PC-9 (cell line): Measurements from ENCODE around the gene LINGO1. TPM values are rescaled to one million over a fixed set of nuclear protein-coding genes. Genes with fewer than 3 reads are reported as not detected.

ENCODE experiments used
- BruUV-seq: library from RNA; stranded (reverse); fragments of 400-500 nt; replicated peaks from 2 replicates; lab custom pipeline; 2021; lab: Mats Ljungman, UMichigan
- CTCF ChIA-PET: fragments of 300-600 bp; sonication (Branson Sonifier 250); formaldehyde crosslinking; loops from one replicate; lab custom pipeline; 2022; ENCODE audit warnings: antibody characterized with exemption; lab: Charles Lee
- POLR2A ChIA-PET: fragments of 300-600 bp; sonication (Branson Sonifier 250); formaldehyde crosslinking; loops from one replicate; lab custom pipeline; 2022; ENCODE audit warnings: antibody characterized with exemption; ENCODE audit not compliant: unreplicated experiment; lab: Charles Lee
- DNase-seq, 2 experiments: peaks; one replicate each; pipeline versions ENCODE4 v3.0.0 to v3.0.0-alpha.2; 2015 to 2022; ENCODE audit warnings: mixed read lengths in 1 of 2
- H2AFZ ChIP-seq: fragments of 200-600 bp; sonication (generic); 2 replicates; pipeline ENCODE4 v1.8.1; 2017; ENCODE audit warnings: antibody characterized with exemption
- H3F3A ChIP-seq: fragments of 200-600 bp; sonication (generic); 2 replicates; pipeline ENCODE4 v1.8.1; 2017; ENCODE audit warnings: antibody characterized with exemption, mild to moderate bottlenecking, low read depth; ENCODE audit not compliant: insufficient read depth
- H3K27ac ChIP-seq: fragments of 200-600 bp; sonication (generic); 2 replicates; pipeline ENCODE4 v1.6.1; 2016; ENCODE audit warnings: mixed run types
- H3K27me3 ChIP-seq: fragments of 200-600 bp; sonication (generic); 2 replicates; pipeline ENCODE4 v1.6.1; 2016; ENCODE audit warnings: low read depth, mixed run types; ENCODE audit not compliant: insufficient read depth
- H3K36me3 ChIP-seq: fragments of 200-600 bp; sonication (generic); 2 replicates; pipeline ENCODE4 v1.6.1; 2016; ENCODE audit warnings: low read depth, mixed run types
- H3K4me1 ChIP-seq: fragments of 200-600 bp; sonication (generic); replicated peaks from 2 replicates; pipeline ENCODE4 v1.6.1; 2016; ENCODE audit warnings: mixed run types; ENCODE audit not compliant: insufficient read depth
- H3K4me2 ChIP-seq: fragments of 200-600 bp; sonication (generic); 2 replicates; pipeline ENCODE4 v1.6.1; 2017; ENCODE audit warnings: mixed run types
- H3K4me3 ChIP-seq: fragments of 200-600 bp; sonication (generic); 2 replicates; pipeline ENCODE4 v1.6.1; 2016; ENCODE audit warnings: mixed run types
- H3K79me2 ChIP-seq: fragments of 200-600 bp; sonication (generic); 2 replicates; pipeline ENCODE4 v1.6.1; 2017; ENCODE audit warnings: low read depth, mixed run types
- H3K9me2 ChIP-seq: fragments of 200-600 bp; sonication (generic); 2 replicates; pipeline ENCODE4 v1.8.1; 2017; ENCODE audit warnings: mild to moderate bottlenecking; ENCODE audit not compliant: insufficient read depth
- H3K9me3 ChIP-seq: fragments of 200-600 bp; sonication (generic); 2 replicates; pipeline ENCODE4 v1.8.1; 2016; ENCODE audit warnings: low read depth; ENCODE audit not compliant: insufficient read depth
- H4K20me1 ChIP-seq: fragments of 200-600 bp; sonication (generic); 2 replicates; pipeline ENCODE4 v1.8.1; 2017; ENCODE audit not compliant: insufficient read depth
- CTCF ChIP-seq: fragments of 200-600 bp; sonication (generic); conservative IDR thresholded peaks from 2 replicates; pipeline ENCODE4 v1.6.1; 2017; ENCODE audit warnings: mixed run types, antibody characterized with exemption, mild to moderate bottlenecking, moderate library complexity
- EZH2 ChIP-seq: fragments of 200-600 bp; sonication (generic); IDR thresholded peaks from 2 replicates; pipeline ENCODE4 v1.8.0; 2017; ENCODE audit warnings: antibody characterized with exemption, low read depth
- intact Hi-C: fragments of 100-400 bp; cut with micrococcal nuclease; formaldehyde crosslinking; loops from one replicate; pipeline ENCODE4 v1.10.0; 2022; ENCODE audit not compliant: unreplicated experiment
- total RNA-seq: library from RNA; stranded (reverse); gene quantifications from 2 replicates; pipeline ENCODE4 v1.2.3, GENCODE V29; 2021

Gene LINGO1
- total RNA-seq, 1 experiment from 2014 or later: not detected

DNA sequence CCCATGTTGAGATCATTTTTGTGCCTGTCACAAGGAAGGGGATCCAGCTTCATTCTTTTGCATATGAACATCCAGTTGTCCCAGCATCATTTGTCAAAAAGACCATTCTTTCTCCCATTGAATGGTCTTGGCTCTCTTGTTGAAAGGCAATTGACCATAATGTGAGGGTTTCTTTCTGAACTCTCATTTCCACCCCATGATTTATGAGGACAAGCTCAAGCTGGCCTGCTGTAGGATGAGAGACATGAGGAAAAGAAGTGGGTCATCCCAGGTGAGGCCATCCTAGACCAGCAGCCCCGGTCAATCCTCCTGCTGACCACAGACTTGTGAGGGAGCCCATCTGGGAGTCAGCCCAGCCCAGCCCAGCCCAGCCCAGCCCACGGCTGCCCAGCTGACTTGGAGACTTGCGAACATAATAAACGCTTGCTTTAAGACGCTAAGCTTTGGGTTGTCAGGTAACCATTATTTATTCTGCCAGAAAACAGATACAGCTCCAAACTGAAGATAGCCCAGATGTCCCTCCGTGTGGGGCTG lies 69.0 kb downstream of the LINGO1 start:
- intact Hi-C loops: no loop called here
- H3K36me3 ChIP-seq: no peaks in the 10 kb centered on the region
- H2AFZ ChIP-seq: no peak overlapping the region
- no peaks in the 10 kb centered on the region for H3K9me3 ChIP-seq
- POLR2A ChIA-PET: no interaction called here
- no peak for DNase-seq
- H3K79me2 ChIP-seq: no peaks in the 10 kb centered on the region
- no peaks in the 10 kb centered on the region for H3K9me2 ChIP-seq
- H3K4me2 ChIP-seq: no peak overlapping the region
- H3K27ac ChIP-seq: no peak overlapping the region
- TF ChIP-seq CTCF (no peak), EZH2 (no peak)
- no peaks in the 10 kb centered on the region for H3K4me1 ChIP-seq
- H4K20me1 ChIP-seq: no peaks in the 10 kb centered on the region
- no peak overlapping the region for H3K4me3 ChIP-seq
- CTCF ChIA-PET: interaction anchor here (0.6 kb wide), 1 partner anchor 1634 kb away, joined by 6 read pairs; no protein-coding TSS in a partner anchor
- BruUV-seq: no TSS peak
- H3F3A ChIP-seq: no peaks in the 10 kb centered on the region
- H3K27me3 ChIP-seq: peaks cover 69% of the 10 kb centered on the region

Other genes starting within 250 kb of the LINGO1 start
- 20.6 and 20.7 TPM in 2 replicates for gene PEAK1, start 212.8 kb downstream of the LINGO1 start, total RNA-seq
- 33.4 and 34.2 TPM in 2 replicates for gene HMG20A, start 212.0 kb downstream of the LINGO1 start, total RNA-seq